Measurements from ENCODE around the gene NUDT12.

NUDT12 gene

DNA sequence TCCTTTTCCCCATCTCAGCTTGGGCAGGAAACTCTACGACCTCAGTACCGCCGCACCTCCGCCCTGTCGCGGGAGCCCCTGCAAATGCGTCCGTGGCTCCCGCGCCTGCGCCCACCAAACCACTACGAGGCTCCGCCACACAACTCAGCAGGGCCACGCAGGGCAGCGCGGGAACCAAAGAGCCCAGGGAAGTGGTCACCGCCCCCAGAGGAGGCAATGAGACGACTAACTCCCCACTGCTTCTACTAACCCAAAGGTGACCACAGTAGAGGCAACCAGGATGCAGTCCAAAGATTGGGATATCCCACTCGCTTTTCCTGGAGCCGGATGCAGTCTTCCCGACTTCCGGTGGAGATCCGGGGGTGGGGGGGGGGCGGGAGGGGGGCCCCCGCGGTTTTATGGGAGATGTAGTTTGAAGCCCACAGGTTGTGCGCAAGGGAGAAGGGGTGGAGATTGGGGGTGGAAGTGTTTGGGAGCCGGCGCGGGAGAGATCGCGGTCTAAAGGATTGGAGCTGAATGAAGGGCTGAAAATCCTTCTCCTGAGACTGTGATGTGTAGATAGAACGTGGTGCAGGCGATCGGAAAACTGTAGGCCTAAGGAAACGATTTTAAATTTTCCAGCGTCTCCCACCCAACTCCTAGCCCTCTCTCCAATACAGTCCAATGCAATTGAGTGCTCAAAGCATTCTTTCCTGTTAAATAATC lies at the start of gene NUDT12:
Gene NUDT12, minus strand, starts transcription at position 337 of the 705 bp plus-strand sequence. CDS start 2,541 bp downstream, outside the sequence.
- peak; percentile 81 for DNase-seq

DNA sequence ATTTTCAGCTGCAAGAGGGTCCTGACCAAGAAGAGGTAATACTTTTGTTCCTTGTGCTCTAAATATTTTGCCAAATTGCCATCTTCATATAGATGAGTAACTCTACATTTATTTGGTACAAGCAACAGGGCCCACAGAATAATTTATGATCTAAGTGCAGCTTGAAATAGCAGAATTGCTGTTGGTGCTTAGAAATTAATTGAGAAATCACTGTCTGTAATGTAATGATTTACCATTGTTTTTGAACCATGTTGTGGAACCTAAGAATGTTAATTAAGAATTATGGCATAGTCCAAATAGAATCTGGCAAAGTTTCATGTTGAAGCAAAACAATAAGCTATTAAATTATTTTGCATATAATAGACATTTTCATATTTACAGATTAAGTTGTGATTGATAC lies 44.8 kb upstream of the NUDT12 start:
- DNase-seq = no peak

DNA sequence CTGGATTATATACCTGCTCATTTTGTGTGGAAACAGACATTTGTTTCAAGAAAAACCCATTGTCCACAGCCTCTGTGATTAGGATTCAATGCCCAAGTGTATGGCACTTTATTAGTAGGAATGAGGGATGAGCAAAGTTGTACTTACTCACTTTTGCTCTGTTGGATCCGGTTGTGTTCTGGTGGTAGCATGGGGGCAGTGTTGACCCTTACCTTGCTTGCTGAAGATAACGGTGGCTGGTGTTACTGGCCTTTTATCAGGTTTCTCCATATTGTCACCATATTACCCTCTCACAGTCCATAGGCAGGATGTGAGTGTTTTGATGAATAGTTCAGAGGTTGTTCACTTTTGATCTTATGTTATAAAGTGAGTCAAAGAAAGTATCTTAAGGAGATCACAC lies 42.7 kb upstream of the NUDT12 start:
- DNase-seq = no peak

DNA sequence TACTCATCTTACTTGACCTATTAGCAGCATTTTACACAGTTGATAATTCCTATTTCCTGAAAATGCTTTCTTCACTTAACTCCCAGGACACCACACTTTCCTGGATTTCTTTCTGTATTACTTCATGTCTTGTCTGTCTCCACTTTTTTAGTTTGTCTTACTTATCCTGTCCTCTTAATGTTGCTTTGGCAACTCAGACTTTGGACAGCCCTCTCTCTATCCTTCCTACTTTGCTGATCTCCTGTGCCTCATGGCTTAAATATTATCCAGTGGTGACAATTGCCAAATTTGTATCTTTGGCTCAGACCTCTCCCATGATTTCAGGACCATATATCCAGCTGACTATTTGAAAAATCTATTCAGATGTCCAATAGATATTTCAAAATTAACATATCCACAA lies 39.8 kb upstream of the NUDT12 start:
- DNase-seq = no peak

DNA sequence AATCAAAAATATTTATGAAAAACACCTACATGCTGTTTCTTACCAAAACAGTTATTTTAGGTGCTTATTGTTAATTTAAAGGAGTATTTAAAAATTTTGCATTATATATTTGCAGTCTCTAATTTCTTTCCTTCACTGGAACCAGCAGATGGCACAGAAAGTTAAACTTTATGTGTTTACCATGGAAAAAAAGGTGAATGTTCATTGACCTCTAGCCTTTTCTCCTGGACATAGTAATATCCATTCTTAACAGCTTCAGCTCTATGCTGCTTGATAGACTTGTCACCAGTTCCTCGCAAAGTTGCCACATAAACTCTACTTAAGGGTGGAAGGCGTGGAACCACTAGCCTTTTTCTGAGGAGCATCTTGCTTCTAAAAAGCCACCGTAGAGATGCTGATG lies 38.7 kb upstream of the NUDT12 start:
- no peak for DNase-seq

DNA sequence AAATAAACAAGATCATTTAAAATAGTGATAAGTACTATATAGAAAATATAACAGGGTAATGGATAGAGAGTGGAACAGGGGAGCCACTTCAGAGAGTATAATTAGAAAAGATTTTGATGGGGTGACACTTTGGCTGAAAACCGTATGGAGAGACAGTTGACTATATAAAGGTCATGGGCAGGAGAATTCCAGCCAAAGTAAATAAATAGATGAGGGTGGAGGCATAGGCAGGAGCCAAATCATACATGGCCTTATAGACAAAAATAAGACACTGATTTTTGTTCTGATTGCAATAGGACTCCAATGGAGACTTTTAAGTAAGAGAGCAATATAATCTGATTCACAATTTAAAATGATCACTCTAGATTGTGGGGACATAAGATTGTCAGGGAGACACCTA lies 37.5 kb upstream of the NUDT12 start:
- no peak for DNase-seq

DNA sequence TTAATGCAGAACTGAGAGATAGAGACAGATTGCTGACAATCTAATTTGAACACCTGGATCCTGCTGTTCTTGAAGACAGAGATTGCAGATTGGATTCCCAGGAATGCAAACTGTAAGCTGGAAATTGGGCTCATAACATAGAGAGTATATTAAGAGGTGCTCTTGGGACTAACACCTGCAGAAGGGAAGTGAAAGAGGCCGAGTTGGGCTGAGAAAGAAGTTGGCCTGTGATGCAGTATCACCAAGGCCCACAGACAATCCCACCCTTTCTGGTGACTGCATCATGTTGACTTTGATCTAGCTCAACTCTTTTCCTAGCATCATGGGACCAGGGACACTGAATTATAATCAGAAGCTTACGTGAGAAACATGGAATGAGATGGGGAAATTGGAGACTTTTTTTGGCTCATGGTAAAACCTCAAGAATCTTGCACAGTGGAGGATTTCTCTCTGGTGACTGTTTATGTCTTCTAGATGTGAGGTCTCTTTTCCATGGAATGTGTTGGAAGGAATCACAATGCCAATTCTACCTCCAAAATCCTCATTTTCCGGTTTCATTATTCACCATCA lies 36.5 kb upstream of the NUDT12 start:
- no peak for DNase-seq

DNA sequence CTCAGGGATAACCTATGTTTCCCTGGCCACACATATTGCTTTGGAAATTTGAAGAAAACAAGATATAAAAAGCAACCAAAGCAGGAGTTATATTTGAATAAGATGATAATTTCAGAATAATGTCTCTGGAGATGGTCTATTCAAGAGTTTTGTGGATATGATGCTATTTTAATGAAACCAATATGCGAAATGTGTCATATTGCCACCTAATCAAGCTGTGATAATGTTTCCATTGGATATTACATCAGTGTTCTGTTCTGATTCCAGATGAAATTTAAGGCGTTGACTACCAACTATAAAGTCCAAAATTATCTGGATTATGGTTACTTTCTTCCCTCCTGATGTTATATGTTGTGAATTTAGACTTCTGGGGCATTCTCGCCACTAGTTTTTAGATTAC lies 27.6 kb upstream of the NUDT12 start:
- DNase-seq = no peak

DNA sequence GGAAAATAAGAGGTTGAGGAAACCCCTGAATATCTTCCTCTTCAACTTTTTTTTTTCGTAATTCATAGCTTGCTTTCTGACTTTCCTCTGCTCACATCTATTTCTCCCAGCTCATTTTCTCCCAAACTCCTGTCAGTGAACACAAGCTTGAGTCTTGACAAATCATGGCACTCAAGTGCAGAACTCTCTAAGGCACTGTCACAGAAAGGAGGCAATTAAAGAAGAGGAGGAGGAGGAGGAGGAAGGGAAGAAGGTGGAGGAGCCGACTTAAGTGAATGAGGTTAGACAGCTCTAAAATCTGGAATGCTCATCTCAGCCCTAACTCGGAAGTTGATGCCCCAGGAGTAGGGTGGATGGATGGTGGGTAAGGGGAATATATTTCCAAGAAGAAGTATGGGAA lies 27.2 kb upstream of the NUDT12 start:
- DNase-seq = no peak

DNA sequence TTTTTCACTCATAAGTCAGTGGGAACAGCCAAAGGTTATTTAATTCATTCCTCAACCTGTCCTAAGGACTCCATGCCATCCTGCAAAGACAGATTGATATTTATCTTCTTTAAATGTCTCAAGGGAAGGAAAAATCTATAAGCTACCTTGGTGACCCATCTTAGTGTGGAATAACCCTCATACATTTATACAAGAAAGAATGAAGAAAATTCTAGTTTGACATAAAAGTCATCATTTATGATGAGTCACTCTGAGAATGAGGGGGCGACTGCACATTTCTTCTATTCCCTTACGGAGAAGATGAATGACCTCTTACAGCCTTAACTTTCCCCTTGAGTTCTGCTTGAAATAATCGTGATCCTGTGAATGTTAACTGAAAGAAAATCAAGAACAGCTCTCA lies 26.8 kb upstream of the NUDT12 start:
- DNase-seq = no peak

DNA sequence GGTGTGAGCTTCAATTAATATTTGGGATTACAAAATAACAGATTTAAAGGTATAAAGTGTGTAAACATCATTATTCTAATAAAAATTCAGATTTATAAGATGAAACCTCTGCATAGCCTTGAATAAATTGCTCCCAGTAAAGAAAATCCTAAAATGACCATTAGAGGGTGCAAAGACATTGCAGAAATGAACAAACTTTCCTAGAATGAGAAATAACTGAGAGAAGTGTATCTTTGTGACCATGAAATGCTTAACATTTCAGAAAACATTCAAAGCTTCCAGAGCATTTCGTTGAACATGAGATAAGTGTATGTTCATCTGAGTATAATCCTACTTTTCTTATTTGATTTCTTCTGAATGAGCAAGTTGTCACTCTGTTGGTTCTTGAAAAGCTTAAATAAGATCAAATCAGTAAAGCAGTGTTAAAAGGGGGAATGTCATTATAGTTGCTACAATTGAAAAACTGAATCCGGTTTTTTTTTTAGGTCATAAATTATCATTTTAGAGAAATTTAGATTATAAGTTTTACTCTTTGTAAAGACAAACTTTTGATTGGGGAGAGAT lies 24.7 kb upstream of the NUDT12 start:
- DNase-seq = no peak

DNA sequence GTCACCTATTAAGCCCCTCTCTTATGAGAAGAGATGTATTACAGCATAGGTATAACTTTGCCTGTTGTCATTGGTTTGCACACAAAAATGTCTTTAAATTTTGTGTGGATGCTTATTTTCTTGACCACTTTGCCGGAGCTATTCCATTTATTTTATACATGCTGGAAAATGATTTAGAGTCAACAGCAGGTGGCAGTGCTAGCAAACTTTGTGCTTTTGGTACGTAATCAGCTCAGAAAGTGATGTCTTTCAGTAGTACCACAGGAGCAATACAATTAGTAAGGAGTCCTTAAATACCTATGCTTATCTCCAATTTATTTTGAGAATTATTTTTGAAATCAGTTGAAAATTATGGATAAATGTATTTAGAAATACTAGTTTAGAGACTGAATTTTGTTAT lies 19.8 kb upstream of the NUDT12 start:
- no peak for DNase-seq

DNA sequence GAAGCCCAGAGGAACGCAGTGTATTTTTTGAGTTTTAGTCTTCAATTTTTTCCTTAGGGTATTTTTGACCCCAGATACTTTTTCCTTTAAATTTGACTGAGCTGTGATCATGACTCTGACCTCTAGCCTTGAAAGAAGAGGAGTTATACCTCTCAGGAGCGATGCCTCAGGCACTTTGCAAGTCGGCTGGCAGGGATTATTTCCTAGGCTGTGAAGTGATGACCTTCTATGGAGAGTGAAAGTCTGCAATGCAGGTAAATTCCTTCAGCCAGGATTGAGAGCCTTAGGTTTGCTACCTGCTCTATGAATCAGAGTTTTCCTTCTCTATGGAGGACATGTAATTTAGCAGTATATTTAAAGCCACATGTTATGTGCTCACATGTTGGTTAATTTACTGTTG lies 10.8 kb upstream of the NUDT12 start:
- DNase-seq = no peak

DNA sequence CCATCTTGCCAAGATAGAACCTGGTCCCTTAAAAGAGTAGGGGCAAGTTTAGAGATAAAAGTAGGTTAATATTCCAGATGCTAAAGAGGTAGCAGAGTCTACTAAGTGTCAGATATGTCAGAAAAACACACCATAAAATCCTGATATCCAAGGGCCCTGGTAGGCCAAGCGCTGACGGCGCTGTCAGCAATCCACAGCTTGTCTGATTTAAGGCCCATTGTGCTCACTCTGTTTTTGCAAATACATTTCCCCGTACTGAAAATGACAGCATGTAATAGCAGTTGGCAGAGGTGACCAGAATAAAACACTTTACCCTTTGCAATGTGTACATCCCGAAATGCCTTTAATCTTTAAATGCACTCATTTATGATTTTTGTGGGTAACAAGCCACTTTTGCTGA lies 9.9 kb upstream of the NUDT12 start:
- DNase-seq = no peak

DNA sequence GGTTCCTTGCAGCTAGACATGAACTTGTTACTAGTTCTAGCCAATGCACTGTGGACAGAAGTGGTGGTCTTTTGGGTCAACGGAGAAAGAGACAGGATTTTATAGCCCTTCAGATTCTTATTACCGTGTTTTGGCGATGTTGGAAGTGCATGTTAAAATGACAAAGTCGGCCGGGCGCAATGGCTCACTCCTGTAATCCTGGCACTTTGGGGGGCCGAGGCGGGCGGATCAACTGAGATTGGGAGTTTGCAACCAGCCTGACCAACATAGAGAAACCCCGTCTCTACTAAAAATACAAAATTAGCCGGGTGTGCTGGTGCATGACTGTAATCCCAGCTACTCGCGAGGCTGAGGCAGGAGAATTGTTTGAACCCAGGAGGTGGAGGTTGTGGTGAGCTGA lies 9.1 kb upstream of the NUDT12 start:
- no peak for DNase-seq

DNA sequence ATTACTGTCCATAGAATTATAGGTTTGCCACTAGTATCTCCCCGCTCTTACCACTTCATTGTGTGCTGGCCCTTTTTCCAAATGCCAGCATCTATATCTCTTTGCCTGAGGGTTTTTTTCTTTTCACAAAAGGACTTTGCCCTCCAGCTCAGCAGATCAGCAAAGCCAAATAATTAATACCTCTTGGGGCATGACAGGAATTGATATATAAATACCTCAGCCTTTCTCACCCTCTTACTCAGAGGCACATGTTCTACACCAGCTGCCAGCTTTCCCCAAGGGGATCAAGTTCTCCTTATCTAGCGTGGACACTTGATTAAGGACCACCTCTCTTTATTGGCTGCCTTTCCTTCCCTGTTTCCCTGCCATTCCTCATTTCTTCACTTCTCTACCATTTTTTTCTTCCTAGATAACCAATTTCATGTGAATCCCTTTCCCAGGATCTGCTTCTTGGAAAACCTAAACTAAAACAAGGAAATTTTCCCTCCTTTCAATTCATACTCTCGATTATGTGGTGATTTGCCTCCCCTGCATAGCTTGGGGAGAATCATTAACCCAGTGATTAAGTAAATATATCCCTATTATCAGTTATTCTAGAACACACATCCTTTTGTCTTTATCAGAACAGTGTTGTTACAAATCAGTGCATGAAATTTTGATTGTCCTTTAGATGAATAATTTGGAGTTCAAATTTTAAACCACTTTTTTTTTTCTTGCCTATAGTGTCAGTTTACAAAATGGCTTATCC lies 6.9 kb upstream of the NUDT12 start:
- DNase-seq = no peak

DNA sequence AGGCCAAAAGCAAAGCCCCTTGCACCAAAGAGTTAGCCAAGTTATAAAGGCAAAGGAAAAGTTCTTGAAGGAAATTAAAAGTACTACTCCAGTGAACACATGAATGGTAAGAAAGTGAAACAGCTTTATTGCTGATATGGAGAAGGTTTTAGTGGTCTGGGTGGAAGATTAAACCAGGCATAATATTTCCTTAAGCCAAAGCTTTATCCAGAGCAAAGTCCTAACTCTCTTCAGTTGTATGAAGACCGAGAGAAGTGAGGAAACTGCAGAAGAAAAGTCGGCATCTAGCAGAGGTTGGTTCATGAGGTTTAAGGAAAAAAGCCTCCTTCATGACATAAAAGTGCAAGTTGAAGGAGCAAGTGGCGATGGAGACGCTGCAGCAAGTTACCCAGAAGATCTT lies 3.1 kb upstream of the NUDT12 start:
- DNase-seq = no peak

DNA sequence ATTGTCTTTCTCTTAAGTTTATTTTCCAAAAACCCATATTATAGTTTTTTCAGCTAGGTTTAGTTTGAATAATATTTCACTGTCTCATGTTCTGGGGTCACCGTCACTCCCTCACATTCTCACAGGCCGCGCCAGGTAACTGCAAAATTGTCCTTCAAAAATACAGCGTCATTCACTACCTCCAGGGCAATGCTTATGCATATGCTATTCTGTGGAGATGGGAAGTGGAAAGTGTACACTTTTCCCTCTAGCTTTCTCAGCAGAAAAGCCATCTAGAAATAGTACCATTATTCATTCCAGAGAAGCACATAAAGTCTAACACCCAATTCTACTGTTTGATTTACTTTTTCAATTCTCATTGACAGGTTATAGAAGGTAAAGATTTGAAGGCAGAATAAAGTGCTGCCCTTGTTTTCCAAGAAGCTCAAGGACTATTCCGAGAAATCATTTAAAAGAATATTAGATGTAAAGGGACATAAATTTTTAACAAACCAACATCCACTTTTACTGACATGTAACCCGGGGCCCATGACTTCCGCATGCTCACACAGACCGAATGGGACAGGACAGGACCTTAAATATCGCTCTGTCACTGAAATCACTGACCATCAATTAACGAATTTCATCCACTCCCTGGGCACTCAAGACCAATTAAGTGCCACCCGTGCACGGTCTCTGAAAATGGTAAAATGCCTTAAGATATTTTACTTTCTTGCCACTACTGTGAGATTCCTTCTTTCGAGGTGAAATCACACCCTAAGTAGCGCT lies 720 bp downstream of the NUDT12 start:
- no peak for DNase-seq

DNA sequence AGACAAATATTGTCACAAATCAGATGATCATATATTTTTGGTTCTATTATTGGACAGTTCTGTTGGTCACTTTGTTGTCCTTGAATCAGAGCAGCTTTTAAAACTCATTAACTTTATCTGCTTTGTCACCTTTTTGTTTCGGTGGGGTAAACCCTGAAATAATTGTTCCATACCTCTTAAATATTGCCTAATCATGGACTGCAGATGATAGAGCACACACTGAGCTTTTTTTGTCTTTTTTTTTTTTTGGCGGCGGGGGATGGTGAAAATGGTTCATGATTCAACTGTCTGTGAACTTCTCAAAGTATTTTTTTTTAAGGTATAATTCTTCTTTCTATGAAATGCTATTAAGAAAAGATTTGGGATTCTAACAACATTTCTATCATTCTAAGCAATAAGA lies 1.8 kb downstream of the NUDT12 start:
- DNase-seq = no peak

DNA sequence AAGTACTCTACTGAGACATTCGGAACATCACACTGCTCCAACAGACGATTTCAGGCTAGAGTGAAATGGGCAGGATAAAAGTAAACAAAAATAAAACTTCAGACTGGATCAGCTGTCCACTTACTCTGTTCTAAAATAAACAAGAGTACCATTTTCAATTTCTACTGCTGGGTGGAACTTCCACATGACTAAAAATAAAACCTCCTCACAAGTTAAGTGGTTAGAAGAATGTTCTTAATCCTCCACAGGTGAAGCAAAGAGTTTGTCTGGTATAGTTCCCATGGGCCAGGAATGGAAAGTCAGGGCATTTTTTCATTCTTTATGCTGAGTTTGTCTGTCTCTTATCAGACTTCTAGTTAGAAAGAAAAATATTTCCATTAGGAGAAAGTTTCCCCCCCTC lies 15.7 kb downstream of the NUDT12 start:
- no peak for DNase-seq

DNA sequence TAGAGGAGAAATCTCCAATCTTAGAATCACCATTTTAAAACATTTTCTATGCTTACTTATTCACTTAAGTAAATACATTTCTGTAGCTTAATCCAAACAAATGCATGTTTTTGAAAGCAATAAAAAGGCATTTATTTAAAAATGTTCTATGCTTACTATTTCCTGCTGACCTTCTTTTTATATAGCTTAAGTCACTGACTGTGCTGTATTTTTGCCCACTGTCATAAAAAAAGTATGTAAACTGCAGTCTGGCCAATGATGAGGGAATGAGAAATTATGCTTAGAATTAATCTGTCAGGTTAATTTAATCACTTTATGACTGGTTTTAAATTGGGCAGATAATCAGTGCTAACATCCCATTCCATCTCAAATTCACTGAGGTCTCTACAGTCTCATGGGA lies 20.1 kb downstream of the NUDT12 start:
- DNase-seq = no peak

DNA sequence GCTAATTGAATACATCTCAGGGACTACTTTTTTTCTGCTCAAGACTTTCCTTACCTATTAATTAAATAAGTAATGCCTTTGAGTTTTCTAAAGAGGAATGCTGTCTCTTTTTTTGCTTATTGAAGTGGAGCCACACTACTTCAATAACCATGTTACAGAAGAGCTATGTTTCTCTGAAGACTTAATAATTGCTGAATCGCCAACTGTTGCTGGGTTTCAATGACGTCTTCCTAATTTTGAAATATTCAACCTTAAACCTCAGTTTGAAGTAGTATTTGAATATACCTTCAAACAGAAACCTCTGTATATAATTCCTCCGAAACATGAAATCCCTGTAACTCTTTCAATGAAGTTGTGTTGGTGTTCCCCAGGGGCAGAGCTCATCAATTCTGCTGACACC lies 21.0 kb downstream of the NUDT12 start:
- no peak for DNase-seq

DNA sequence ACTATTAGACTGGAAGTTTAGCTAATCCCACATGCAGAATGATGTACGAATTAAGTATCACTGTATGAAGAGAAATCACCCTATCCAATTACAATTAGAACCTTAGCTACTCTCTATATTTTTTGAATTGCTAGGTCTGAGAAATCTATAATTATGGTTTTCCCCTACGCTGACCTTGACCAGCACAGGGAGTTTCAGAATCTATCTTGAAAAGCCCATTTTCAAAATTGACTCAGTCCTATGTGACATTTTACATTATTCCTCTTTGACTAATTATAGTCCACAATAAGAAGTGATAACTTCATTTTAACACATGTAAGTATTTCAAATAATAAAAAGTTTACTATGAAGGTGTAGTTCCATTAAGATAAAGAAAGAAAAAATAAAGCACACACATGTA lies 21.5 kb downstream of the NUDT12 start:
- DNase-seq = no peak

Data from activated CD8-positive, alpha-beta memory T cell treated with anti-CD3 and anti-CD28 coated beads for 24 hours (primary cell).